ENCODE data around the gene NDUFB2. TPM values are rescaled to one million over a fixed set of nuclear protein-coding genes. Genes with fewer than 3 reads are reported as not detected.

NDUFB2 gene
- total RNA-seq, 3 donors from 2014 or later (not counting 1 experiment from before 2014, with no cell fraction given): 152 to 177 (median 177) TPM

DNA sequence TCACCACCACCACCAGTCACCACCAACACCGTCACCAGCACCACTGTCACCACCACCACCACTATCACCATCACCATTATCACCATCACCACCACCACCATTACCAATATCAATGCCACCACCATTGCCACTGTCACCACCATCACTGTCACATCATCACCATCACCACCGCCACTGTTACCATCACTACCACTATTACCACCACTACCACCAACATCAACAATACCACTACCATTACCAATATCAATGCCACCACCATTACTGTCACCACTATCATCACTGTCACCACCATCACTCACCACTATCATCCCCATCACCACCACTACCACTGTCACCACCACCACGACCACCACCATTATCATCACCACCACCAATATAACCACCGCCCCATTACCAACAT, 41.8 kb upstream of the NDUFB2 start:
- H3K4me3 Mint-ChIP-seq: no peak overlapping the region
- H3K9me3 ChIP-seq (ENCODE audit: control insufficient read depth, insufficient read depth, low read length): no peaks in the 10 kb centered on the region
- intact Hi-C loops (cut with micrococcal nuclease): loop anchor here (10.0 kb wide), 1 partner anchor 140 kb away; no protein-coding TSS in a partner anchor

DNA sequence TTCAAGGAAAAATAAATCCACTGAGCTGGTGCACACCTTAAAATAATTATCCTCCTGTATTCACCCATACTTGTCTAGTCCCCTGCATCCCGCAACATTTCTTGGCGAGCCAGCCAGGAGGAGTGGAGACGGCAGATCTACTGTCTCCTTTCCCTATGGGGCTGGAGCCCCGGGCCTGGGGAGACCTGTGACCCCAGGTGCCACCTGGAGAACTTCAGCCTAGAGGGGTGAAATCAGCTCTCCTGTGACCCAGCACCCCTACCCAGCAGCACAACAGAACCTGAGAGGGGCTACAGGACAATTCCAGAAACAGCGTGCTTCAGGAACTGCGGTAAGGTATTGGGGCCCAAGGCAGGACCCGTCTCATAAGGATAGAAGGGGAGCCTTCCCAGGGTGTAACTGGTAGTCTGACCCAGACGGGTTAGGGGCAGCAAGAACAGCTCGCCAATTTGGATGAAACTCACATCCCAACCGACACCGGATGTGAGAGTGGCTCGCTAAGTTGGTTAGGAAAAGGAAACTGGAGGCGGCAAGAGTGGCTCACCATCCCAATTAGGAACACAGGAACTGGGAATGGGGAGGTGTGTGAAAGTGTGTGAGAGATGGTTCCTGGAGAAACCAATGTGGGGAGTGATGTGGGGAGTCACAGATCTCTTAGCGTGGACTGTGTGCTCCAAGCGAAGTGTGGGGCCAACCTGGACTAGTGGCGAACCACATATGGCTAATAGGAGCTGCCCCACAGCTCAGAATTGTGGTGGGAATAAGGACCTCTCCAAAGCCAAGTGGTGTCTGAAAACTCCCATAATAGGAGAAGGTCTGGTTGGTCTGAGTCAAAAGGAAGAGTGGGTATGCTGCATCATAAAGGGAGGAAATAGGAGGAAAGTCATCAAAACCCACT, 40.7 kb upstream of the NDUFB2 start:
- no peaks in the 10 kb centered on the region for H3K9me3 ChIP-seq (ENCODE audit: control insufficient read depth, insufficient read depth, low read length)
- WGBS (ENCODE audit: insufficient coverage): 96% methylated on average over 16 of the region's 16 CpGs
- H3K27me3 ChIP-seq (ENCODE audit: control insufficient read depth, insufficient read depth, low read length): no peaks in the 10 kb centered on the region
- Mint-ChIP-seq H3K27ac (peak overlapping the region; percentile 85 to 86), H3K36me3 (no peaks in the 10 kb centered on the region), H3K27me3 (ENCODE audit: low read depth in 2 of 2) (peaks cover 0 to 11% of the 10 kb centered on the region in 2 donors), H3K9me3 (no peaks in the 10 kb centered on the region), H3K4me3 (peak overlapping the region; percentile 92), H3K4me1 (peaks cover 25 to 30% of the 10 kb centered on the region in 2 donors)
- H3K36me3 ChIP-seq (ENCODE audit: control insufficient read depth, insufficient read depth, low read length): no peaks in the 10 kb centered on the region
- intact Hi-C loops (cut with micrococcal nuclease): loop anchor here (10.0 kb wide), 1 partner anchor 141 kb away; no protein-coding TSS in a partner anchor
- peak overlapping the region; percentile 0 for H3K27ac ChIP-seq (ENCODE audit: low read length)
- DNase-seq: no peak
- TF ChIP-seq, protein P1, sequence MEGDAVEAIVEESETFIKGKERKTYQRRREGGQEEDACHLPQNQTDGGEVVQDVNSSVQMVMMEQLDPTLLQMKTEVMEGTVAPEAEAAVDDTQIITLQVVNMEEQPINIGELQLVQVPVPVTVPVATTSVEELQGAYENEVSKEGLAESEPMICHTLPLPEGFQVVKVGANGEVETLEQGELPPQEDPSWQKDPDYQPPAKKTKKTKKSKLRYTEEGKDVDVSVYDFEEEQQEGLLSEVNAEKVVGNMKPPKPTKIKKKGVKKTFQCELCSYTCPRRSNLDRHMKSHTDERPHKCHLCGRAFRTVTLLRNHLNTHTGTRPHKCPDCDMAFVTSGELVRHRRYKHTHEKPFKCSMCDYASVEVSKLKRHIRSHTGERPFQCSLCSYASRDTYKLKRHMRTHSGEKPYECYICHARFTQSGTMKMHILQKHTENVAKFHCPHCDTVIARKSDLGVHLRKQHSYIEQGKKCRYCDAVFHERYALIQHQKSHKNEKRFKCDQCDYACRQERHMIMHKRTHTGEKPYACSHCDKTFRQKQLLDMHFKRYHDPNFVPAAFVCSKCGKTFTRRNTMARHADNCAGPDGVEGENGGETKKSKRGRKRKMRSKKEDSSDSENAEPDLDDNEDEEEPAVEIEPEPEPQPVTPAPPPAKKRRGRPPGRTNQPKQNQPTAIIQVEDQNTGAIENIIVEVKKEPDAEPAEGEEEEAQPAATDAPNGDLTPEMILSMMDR (IDR thresholded peaks at IDR 0.05): no peak
- H3K4me3 ChIP-seq (ENCODE audit: low read length): no peak overlapping the region
- ATAC-seq: no peak
- peaks cover 14% of the 10 kb centered on the region for H3K4me1 ChIP-seq (ENCODE audit: control insufficient read depth, insufficient read depth, low read length)

More for the DNA sequence above, 41.8 kb upstream of the NDUFB2 start:
- Mint-ChIP-seq H3K27ac (peak overlapping the region in 1 of 2 donors; percentile 17), H3K27me3 (ENCODE audit: low read depth in 2 of 2) (peaks cover 0 to 11% of the 10 kb centered on the region in 2 donors), H3K4me1 (peaks cover 25 to 30% of the 10 kb centered on the region in 2 donors), H3K36me3 (no peaks in the 10 kb centered on the region), H3K9me3 (no peaks in the 10 kb centered on the region)
- Histone ChIP-seq H3K4me3 (ENCODE audit: low read length) (no peak overlapping the region), H3K36me3 (ENCODE audit: control insufficient read depth, insufficient read depth, low read length) (no peaks in the 10 kb centered on the region), H3K4me1 (ENCODE audit: control insufficient read depth, insufficient read depth, low read length) (peaks cover 14% of the 10 kb centered on the region), H3K27me3 (ENCODE audit: control insufficient read depth, insufficient read depth, low read length) (no peaks in the 10 kb centered on the region), H3K27ac (ENCODE audit: low read length) (no peak overlapping the region)
- ATAC-seq (no peak), DNase-seq (no peak)
- 80% methylated on average over 4 of the region's 4 CpGs for WGBS (ENCODE audit: insufficient coverage)
- TF ChIP-seq, protein P1 (IDR thresholded peaks at IDR 0.05): no peak

GRCh38 chr7:140656548-140657515, 39.7 kb upstream of the NDUFB2 start:
- peak overlapping the region; percentile 92 for H3K4me3 Mint-ChIP-seq
- no peaks in the 10 kb centered on the region for H3K36me3 Mint-ChIP-seq
- no peaks in the 10 kb centered on the region for H3K9me3 ChIP-seq (ENCODE audit: control insufficient read depth, insufficient read depth, low read length)
- H3K4me3 ChIP-seq (ENCODE audit: low read length): no peak overlapping the region
- ATAC-seq (peak; percentile 84 to 89 (median 84)), DNase-seq (peak in 1 of 2 donors; percentile 68)
- 62% methylated on average over 9 of the region's 11 CpGs for WGBS (ENCODE audit: insufficient coverage)
- H3K27ac ChIP-seq (ENCODE audit: low read length): peak overlapping the region; percentile 26
- H3K4me1 Mint-ChIP-seq: peaks cover 25 to 30% of the 10 kb centered on the region in 2 donors
- H3K36me3 ChIP-seq (ENCODE audit: control insufficient read depth, insufficient read depth, low read length): no peaks in the 10 kb centered on the region
- intact Hi-C loops (cut with micrococcal nuclease): loop anchor here (10.0 kb wide), 1 partner anchor 142 kb away; no protein-coding TSS in a partner anchor
- H3K4me1 ChIP-seq (ENCODE audit: control insufficient read depth, insufficient read depth, low read length): peaks cover 14% of the 10 kb centered on the region
- TF ChIP-seq, protein P1 (IDR thresholded peaks at IDR 0.05): no peak
- H3K9me3 Mint-ChIP-seq: no peaks in the 10 kb centered on the region
- H3K27me3 Mint-ChIP-seq (ENCODE audit: low read depth in 2 of 2): peaks cover 0 to 14% of the 10 kb centered on the region in 2 donors
- no peaks in the 10 kb centered on the region for H3K27me3 ChIP-seq (ENCODE audit: control insufficient read depth, insufficient read depth, low read length)
- H3K27ac Mint-ChIP-seq: peak overlapping the region; percentile 85 to 86
